Keratinocyte (primary cell): ENCODE results near the gene SELENOV. TPM values are rescaled to one million over a fixed set of nuclear protein-coding genes. Genes with fewer than 3 reads are reported as not detected.

Experiments used
- DNase-seq: peaks from one replicate; pipeline ENCODE4 v3.0.0-alpha.2; 2011; ENCODE audit warnings: low read depth, missing footprints, low spot score
- FAIRE-seq: peaks from 2 replicates; lab custom pipeline; 2011; peaks lifted over from hg19 to GRCh38; lab: Jason Lieb, UNC
- H2AFZ ChIP-seq: 2 replicates; pipeline ENCODE4 v1.6.0; 2012; ENCODE audit warnings: low read length, control low read depth, inconsistent platforms; ENCODE audit not compliant: control insufficient read depth
- H3K27ac ChIP-seq: 2 replicates; pipeline ENCODE4 v1.5.1; 2011; ENCODE audit warnings: low read length; ENCODE audit not compliant: control insufficient read depth, insufficient read depth
- H3K27me3 ChIP-seq: 3 replicates; pipeline ENCODE4 v1.6.0; 2011; ENCODE audit warnings: low read length; ENCODE audit not compliant: control insufficient read depth, insufficient read depth; ENCODE audit errors: extremely low read depth
- H3K36me3 ChIP-seq, 2 experiments: 2 replicates in 1 of 2; 3 replicates in 1 of 2; pipeline ENCODE4 v1.5.1; 2011; ENCODE audit warnings: low read length in 2 of 2, mild to moderate bottlenecking in 1 of 2; ENCODE audit not compliant: control insufficient read depth in 2 of 2, insufficient read depth in 2 of 2; ENCODE audit errors: extremely low read depth in 1 of 2
- H3K4me1 ChIP-seq: 3 replicates; pipeline ENCODE4 v1.5.1; 2011; ENCODE audit warnings: low read length; ENCODE audit not compliant: control insufficient read depth, insufficient read depth; ENCODE audit errors: extremely low read depth
- H3K4me2 ChIP-seq: 3 replicates; pipeline ENCODE4 v1.6.0; 2011; ENCODE audit warnings: low read depth, low read length; ENCODE audit not compliant: control insufficient read depth, insufficient read depth; ENCODE audit errors: extremely low read depth
- H3K4me3 ChIP-seq, 3 experiments: fragments of 200-600 bp in 1 of 3; sonication (generic) in 1 of 3; 2 replicates in 2 of 3; 3 replicates in 1 of 3; pipeline ENCODE4 v1.5.1; 2011 to 2016; ENCODE audit warnings: low read length in 3 of 3, mild to moderate bottlenecking in 3 of 3, control low read depth in 2 of 3, inconsistent platforms in 1 of 3, low read depth in 1 of 3, mixed read lengths in 1 of 3, mixed run types in 1 of 3, moderate library complexity in 1 of 3; ENCODE audit not compliant: control insufficient read depth in 2 of 3, insufficient read depth in 2 of 3; ENCODE audit errors: extremely low read depth in 1 of 3
- H3K79me2 ChIP-seq: 2 replicates; pipeline ENCODE4 v1.6.0; 2012; ENCODE audit warnings: low read length; ENCODE audit not compliant: control insufficient read depth, insufficient read depth
- H3K9ac ChIP-seq: 3 replicates; pipeline ENCODE4 v1.6.0; 2011; ENCODE audit warnings: low read length; ENCODE audit not compliant: control insufficient read depth, insufficient read depth; ENCODE audit errors: extremely low read depth
- H3K9me1 ChIP-seq: 3 replicates; pipeline ENCODE4 v1.6.0; 2011; ENCODE audit warnings: low read length; ENCODE audit not compliant: control insufficient read depth, insufficient read depth; ENCODE audit errors: extremely low read depth
- H3K9me3 ChIP-seq: 2 replicates; pipeline ENCODE4 v1.5.1; 2012; ENCODE audit warnings: low read depth, low read length; ENCODE audit not compliant: control insufficient read depth
- H4K20me1 ChIP-seq: 3 replicates; pipeline ENCODE4 v1.6.0; 2011; ENCODE audit warnings: low read length; ENCODE audit not compliant: control insufficient read depth, insufficient read depth; ENCODE audit errors: extremely low read depth
- EZH2 ChIP-seq: IDR thresholded peaks from one replicate; pipeline ENCODE4 v1.6.1; 2012; ENCODE audit warnings: inconsistent platforms, mild to moderate bottlenecking, low read length, moderate library complexity
- dilution Hi-C: fragments of 300-500 bp; cut with MboI; formaldehyde crosslinking; loops from one replicate; pipeline ENCODE4 v1.7.0; 2020; ENCODE audit warnings: low sequenced_read_pairs; ENCODE audit not compliant: extremely low pct_ligation_motif_present
- polyA minus RNA-seq, 3 experiments: library from RNA; depleted of rRNA, polyadenylated mRNA; stranded (reverse); fragments of >200 nt; gene quantifications; 1 replicate in 1 of 3; 2 replicates in 1 of 3; 3 replicates in 1 of 3; pipeline ENCODE4 v1.2.3, GENCODE V29; 2011
- polyA plus RNA-seq, 5 experiments: library from polyadenylated mRNA; depleted of rRNA in 3 of 5; stranded (reverse) in 3 of 5; stranded (forward) in 1 of 5; unstranded in 1 of 5; fragments of >200 nt; gene quantifications; 1 replicate in 1 of 5; 2 replicates in 3 of 5; 3 replicates in 1 of 5; pipeline versions ENCODE4 v1.2.1 to v1.2.3, GENCODE V29; 2011 to 2012; ENCODE audit warnings: missing spikeins in 2 of 5, low read depth in 1 of 5, low replicate concordance in 1 of 5
- TF ChIP-seq, protein P1 (sequence below), 3 experiments: IDR thresholded peaks in 1 of 3; conservative IDR thresholded peaks in 1 of 3; optimal IDR thresholded peaks in 1 of 3; 2 replicates in 2 of 3; 3 replicates in 1 of 3; pipeline versions ENCODE3 to v1.5.1; 2011; ENCODE audit warnings: low read length in 3 of 3, mild to moderate bottlenecking in 3 of 3, moderate library complexity in 2 of 3, control low read depth in 1 of 3, inconsistent platforms in 1 of 3; ENCODE audit not compliant: insufficient read depth in 2 of 3; ENCODE audit errors: extremely low read depth in 1 of 3

The SELENOV gene, protein sequence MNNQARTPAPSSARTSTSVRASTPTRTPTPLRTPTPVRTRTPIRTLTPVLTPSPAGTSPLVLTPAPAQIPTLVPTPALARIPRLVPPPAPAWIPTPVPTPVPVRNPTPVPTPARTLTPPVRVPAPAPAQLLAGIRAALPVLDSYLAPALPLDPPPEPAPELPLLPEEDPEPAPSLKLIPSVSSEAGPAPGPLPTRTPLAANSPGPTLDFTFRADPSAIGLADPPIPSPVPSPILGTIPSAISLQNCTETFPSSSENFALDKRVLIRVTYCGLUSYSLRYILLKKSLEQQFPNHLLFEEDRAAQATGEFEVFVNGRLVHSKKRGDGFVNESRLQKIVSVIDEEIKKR
- polyA plus RNA-seq (not detected in 3 replicates), polyA minus RNA-seq (not detected in 3 replicates)
- not detected for polyA plus RNA-seq (2011; ENCODE audit: low read depth)
- polyA plus RNA-seq (2011; cell fraction: cytosol; rRNA removed), result not detected in 2 replicates
- not detected in 2 replicates for polyA plus RNA-seq (2011; cell fraction: nucleus; rRNA removed)
- not detected in 2 replicates for polyA plus RNA-seq (2012; ENCODE audit: low replicate concordance)
- polyA minus RNA-seq (2011; cell fraction: cytosol; rRNA and poly(A)+ RNA removed), result not detected
- not detected in 2 replicates for polyA minus RNA-seq (2011; cell fraction: nucleus; rRNA and poly(A)+ RNA removed)

DNA sequence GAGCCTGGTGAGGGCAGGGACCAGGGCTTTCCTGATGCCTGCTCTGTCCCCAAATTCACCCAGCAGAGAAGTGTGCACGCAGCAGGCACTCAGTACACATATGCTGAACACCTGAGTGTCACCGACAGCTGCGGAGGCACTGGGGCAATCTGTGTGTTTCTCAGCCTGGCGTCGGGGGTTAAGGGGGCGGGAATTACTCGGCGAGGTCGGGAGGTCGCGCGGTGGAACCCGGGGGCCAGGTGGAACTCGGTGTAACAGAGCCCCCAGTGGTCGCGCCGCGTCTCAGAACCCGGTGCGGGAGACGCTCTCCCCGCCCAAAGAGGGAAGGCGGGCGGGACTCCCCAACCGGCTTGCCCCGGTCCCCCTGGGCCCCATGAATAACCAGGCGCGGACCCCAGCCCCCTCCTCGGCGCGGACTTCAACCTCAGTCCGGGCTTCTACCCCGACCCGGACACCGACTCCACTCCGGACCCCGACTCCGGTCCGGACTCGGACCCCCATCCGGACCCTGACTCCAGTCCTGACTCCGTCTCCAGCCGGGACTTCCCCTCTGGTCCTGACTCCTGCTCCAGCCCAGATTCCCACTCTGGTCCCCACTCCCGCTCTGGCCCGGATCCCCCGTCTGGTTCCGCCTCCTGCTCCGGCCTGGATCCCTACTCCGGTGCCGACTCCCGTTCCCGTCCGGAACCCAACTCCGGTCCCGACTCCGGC is at the start of gene SELENOV:
Gene SELENOV (plus strand): TSS at position 300 of the 711 bp plus-strand sequence. CDS start 74 bp downstream, at position 374.
- H3K4me1 ChIP-seq, result peaks cover 13% of the 10 kb centered on the region
- FAIRE-seq (no peak), DNase-seq (no peak)
- peak within 1 kb of the TSS; percentile 9 to 46 (median 29) for H3K4me3 ChIP-seq
- H4K20me1 ChIP-seq, result no peaks in the 10 kb centered on the region
- H3K27ac ChIP-seq, result no peak within 1 kb of the TSS
- no peaks in the 10 kb centered on the region for H3K79me2 ChIP-seq
- peak; percentile 84 for TF ChIP-seq EZH2
- TF ChIP-seq, protein P1, sequence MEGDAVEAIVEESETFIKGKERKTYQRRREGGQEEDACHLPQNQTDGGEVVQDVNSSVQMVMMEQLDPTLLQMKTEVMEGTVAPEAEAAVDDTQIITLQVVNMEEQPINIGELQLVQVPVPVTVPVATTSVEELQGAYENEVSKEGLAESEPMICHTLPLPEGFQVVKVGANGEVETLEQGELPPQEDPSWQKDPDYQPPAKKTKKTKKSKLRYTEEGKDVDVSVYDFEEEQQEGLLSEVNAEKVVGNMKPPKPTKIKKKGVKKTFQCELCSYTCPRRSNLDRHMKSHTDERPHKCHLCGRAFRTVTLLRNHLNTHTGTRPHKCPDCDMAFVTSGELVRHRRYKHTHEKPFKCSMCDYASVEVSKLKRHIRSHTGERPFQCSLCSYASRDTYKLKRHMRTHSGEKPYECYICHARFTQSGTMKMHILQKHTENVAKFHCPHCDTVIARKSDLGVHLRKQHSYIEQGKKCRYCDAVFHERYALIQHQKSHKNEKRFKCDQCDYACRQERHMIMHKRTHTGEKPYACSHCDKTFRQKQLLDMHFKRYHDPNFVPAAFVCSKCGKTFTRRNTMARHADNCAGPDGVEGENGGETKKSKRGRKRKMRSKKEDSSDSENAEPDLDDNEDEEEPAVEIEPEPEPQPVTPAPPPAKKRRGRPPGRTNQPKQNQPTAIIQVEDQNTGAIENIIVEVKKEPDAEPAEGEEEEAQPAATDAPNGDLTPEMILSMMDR (optimal IDR thresholded peaks at IDR 0.05 in 1 of 3, IDR thresholded peaks at IDR 0.05 in 1 of 3, conservative IDR thresholded peaks at IDR 0.05 in 1 of 3; ENCODE audit: extremely low read depth in 1 of 3, insufficient read depth in 2 of 3, low read length in 3 of 3), result peak in 1 of 3 experiments; percentile 3
- peak within 1 kb of the TSS; percentile 26 for H2AFZ ChIP-seq
- H3K4me2 ChIP-seq, result peak within 1 kb of the TSS; percentile 71
- H3K9ac ChIP-seq, result no peak within 1 kb of the TSS
- no peaks in the 10 kb centered on the region for H3K9me1 ChIP-seq
- peaks cover 58% of the 10 kb centered on the region for H3K27me3 ChIP-seq
- dilution Hi-C loops, result no loop called here
- no peaks in the 10 kb centered on the region for H3K9me3 ChIP-seq
- H3K36me3 ChIP-seq, result no peaks in the 10 kb centered on the region

DNA sequence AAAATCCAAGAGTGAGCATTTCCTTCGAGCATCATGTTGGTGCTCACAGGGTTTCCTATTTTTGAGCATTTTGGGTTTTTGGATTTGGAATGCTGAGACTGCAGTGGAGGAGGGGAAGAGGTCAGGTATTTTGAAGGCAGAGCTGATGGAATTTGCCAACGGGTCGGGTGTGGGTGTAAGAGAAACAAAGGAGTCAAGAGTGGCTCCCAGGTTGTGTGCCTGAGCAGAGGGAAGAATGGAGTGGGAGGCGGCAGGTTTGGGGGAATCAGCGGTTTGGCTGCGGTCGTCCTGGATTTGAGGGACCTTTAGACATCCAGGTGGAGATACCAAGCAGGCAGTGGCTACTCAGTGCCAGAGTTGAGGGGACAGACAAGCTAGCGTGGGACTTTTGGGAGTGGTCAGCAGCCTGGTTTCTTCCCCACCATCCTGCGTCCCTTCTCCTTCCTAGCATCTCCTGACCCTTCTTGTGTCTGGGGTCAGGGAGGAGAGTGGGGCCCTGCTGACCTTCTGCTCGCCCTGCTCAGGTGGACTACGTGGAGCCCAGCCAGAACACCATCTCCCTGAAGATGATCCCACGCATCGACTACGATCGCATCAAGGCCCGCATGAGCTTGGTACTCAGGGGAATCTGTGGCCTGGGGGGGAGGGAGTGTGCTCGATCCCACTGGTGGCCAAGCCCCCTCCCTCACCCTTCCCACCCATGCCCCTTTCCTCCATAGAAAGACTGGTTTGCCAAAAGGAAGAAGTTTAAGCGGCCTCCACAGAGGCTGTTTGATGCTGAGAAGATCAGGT is 48.8 kb upstream of the SELENOV start:
- H3K27me3 ChIP-seq, result no peaks in the 10 kb centered on the region
- no peak overlapping the region for H3K9ac ChIP-seq
- TF ChIP-seq, protein P1 (optimal IDR thresholded peaks at IDR 0.05 in 1 of 3, IDR thresholded peaks at IDR 0.05 in 1 of 3, conservative IDR thresholded peaks at IDR 0.05 in 1 of 3; ENCODE audit: extremely low read depth in 1 of 3, insufficient read depth in 2 of 3, low read length in 3 of 3), result no peak
- H3K9me1 ChIP-seq, result no peaks in the 10 kb centered on the region
- no peak for FAIRE-seq
- no peak overlapping the region for H3K4me3 ChIP-seq
- DNase-seq, result no peak
- peaks cover 2% of the 10 kb centered on the region for H3K79me2 ChIP-seq
- dilution Hi-C loops, result no loop called here
- no peaks in the 10 kb centered on the region for H4K20me1 ChIP-seq
- H3K4me2 ChIP-seq, result no peak overlapping the region
- no peak overlapping the region for H2AFZ ChIP-seq
- H3K4me1 ChIP-seq, result no peaks in the 10 kb centered on the region
- no peaks in the 10 kb centered on the region for H3K9me3 ChIP-seq
- H3K36me3 ChIP-seq, result peaks cover 49 to 52% of the 10 kb centered on the region in 2 experiments
- no peak overlapping the region for H3K27ac ChIP-seq
